Measurements from ENCODE around the gene RANBP9. TPM values are rescaled to one million over a fixed set of nuclear protein-coding genes. Genes with fewer than 3 reads are reported as not detected.

Gene RANBP9
- total and polyA plus RNA-seq, 9 of the 15 experiments (the other 6 are each of a cell fraction or from before 2014, with no cell fraction given): 27.5 to 130 (median 61.5) TPM

DNA sequence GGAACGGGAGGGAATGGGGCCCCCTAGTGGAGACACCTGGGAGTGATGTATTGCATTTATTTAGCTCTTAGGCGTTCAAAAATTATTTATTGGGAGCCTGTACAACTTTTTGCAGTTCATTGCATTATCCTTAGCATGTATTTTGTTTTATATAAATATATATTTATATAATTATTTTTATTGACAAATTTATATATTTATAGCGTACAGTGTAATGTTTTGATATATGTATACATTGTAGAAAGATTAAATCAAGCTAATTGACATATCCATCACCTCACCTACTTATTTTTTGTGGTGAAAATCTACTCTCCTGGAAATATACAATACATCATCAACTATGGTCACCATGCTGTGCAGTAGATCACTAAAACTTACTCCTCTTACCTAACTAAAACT, 136.3 kb downstream of the RANBP9 start (continued):
- TF ChIP-seq, protein P1, sequence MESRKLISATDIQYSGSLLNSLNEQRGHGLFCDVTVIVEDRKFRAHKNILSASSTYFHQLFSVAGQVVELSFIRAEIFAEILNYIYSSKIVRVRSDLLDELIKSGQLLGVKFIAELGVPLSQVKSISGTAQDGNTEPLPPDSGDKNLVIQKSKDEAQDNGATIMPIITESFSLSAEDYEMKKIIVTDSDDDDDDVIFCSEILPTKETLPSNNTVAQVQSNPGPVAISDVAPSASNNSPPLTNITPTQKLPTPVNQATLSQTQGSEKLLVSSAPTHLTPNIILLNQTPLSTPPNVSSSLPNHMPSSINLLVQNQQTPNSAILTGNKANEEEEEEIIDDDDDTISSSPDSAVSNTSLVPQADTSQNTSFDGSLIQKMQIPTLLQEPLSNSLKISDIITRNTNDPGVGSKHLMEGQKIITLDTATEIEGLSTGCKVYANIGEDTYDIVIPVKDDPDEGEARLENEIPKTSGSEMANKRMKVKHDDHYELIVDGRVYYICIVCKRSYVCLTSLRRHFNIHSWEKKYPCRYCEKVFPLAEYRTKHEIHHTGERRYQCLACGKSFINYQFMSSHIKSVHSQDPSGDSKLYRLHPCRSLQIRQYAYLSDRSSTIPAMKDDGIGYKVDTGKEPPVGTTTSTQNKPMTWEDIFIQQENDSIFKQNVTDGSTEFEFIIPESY (CRISPR knock-in tag; IDR thresholded peaks at IDR 0.05): no peak
- TF ChIP-seq SMARCE1 (IDR thresholded peaks at IDR 0.05): no peak
- TF ChIP-seq, protein P2, sequence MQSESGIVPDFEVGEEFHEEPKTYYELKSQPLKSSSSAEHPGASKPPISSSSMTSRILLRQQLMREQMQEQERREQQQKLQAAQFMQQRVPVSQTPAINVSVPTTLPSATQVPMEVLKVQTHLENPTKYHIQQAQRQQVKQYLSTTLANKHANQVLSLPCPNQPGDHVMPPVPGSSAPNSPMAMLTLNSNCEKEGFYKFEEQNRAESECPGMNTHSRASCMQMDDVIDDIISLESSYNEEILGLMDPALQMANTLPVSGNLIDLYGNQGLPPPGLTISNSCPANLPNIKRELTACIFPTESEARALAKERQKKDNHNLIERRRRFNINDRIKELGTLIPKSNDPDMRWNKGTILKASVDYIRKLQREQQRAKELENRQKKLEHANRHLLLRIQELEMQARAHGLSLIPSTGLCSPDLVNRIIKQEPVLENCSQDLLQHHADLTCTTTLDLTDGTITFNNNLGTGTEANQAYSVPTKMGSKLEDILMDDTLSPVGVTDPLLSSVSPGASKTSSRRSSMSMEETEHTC (IDR thresholded peaks at IDR 0.05): no peak
- TF ChIP-seq, protein P3, sequence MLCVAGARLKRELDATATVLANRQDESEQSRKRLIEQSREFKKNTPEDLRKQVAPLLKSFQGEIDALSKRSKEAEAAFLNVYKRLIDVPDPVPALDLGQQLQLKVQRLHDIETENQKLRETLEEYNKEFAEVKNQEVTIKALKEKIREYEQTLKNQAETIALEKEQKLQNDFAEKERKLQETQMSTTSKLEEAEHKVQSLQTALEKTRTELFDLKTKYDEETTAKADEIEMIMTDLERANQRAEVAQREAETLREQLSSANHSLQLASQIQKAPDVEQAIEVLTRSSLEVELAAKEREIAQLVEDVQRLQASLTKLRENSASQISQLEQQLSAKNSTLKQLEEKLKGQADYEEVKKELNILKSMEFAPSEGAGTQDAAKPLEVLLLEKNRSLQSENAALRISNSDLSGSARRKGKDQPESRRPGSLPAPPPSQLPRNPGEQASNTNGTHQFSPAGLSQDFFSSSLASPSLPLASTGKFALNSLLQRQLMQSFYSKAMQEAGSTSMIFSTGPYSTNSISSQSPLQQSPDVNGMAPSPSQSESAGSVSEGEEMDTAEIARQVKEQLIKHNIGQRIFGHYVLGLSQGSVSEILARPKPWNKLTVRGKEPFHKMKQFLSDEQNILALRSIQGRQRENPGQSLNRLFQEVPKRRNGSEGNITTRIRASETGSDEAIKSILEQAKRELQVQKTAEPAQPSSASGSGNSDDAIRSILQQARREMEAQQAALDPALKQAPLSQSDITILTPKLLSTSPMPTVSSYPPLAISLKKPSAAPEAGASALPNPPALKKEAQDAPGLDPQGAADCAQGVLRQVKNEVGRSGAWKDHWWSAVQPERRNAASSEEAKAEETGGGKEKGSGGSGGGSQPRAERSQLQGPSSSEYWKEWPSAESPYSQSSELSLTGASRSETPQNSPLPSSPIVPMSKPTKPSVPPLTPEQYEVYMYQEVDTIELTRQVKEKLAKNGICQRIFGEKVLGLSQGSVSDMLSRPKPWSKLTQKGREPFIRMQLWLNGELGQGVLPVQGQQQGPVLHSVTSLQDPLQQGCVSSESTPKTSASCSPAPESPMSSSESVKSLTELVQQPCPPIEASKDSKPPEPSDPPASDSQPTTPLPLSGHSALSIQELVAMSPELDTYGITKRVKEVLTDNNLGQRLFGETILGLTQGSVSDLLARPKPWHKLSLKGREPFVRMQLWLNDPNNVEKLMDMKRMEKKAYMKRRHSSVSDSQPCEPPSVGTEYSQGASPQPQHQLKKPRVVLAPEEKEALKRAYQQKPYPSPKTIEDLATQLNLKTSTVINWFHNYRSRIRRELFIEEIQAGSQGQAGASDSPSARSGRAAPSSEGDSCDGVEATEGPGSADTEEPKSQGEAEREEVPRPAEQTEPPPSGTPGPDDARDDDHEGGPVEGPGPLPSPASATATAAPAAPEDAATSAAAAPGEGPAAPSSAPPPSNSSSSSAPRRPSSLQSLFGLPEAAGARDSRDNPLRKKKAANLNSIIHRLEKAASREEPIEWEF (CRISPR knock-in tag; IDR thresholded peaks at IDR 0.05): no peak
- peak; percentile 22; the same call in 1 of the 2 replicates for TF ChIP-seq TOE1 (IDR thresholded peaks at IDR 0.05; ENCODE audit: borderline replicate concordance)
- TF ChIP-seq TOE1 (CRISPR knock-in tag; IDR thresholded peaks at IDR 0.05; ENCODE audit: borderline replicate concordance, low read depth): no peak
- TF ChIP-seq XRCC5 (IDR thresholded peaks at IDR 0.05; ENCODE audit: low read depth, low read length): no peak
- TF ChIP-seq HDAC3 (IDR thresholded peaks at IDR 0.05; ENCODE audit: borderline replicate concordance, partially characterized antibody): peak; percentile 53
- peak in 1 of 2 experiments; percentile 64; a peak in 1 of 4 replicates for TF ChIP-seq RCOR1 (IDR thresholded peaks at IDR 0.05; ENCODE audit: borderline replicate concordance in 1 of 2, low read depth in 2 of 2, low read length in 2 of 2)
- peak in 1 of 2 experiments; percentile 84; a peak in 1 of 4 replicates for TF ChIP-seq KDM1A (IDR thresholded peaks at IDR 0.05)

Measured in K562 (cell line).